ENCODE results near the gene CRACR2A. TPM values are rescaled to one million over a fixed set of nuclear protein-coding genes. Genes with fewer than 3 reads are reported as not detected.

Gene CRACR2A
- total and polyA plus RNA-seq, 2 of the 4 experiments (the other 2 are of a cell fraction) = 0.54 to 0.60 TPM

- ATAC-seq (ENCODE audit: low read depth) = no peak
Observed at GRCh38 chr12:3679831-3680230, 73.1 kb downstream of the CRACR2A start.

More at GRCh38 chr12:3679831-3680230, 73.1 kb downstream of the CRACR2A start:
- no peaks in the 10 kb centered on the region for H3K4me1 ChIP-seq (ENCODE audit: control insufficient read depth, insufficient read depth, low read length)
- H4K8ac ChIP-seq (ENCODE audit: low read depth in 2 of 2, low read length in 2 of 2) = no peak overlapping the region
- no TSS peak for BruUV-seq (replicated peaks)
- no peak for TF ChIP-seq RAD21 (IDR thresholded peaks at IDR 0.05; ENCODE audit: low read length)
- no peak for TF ChIP-seq ELK1 (IDR thresholded peaks at IDR 0.05; ENCODE audit: borderline replicate concordance, low read depth, low read length)
- TF ChIP-seq BHLHE40 (IDR thresholded peaks at IDR 0.05; ENCODE audit: low read depth, low read length) = no peak
- no peak for TF ChIP-seq CEBPB (IDR thresholded peaks at IDR 0.05; ENCODE audit: low read depth, low read length)
- no peak for TF ChIP-seq NFE2L2 (IDR thresholded peaks at IDR 0.05; ENCODE audit: low read depth, low read length)
- no peak for TF ChIP-seq FOS (IDR thresholded peaks at IDR 0.05; ENCODE audit: low read depth, low read length)
- TF ChIP-seq SMC3 (IDR thresholded peaks at IDR 0.05; ENCODE audit: low read depth, low read length) = no peak
- no peak for TF ChIP-seq MAFK (IDR thresholded peaks at IDR 0.05; ENCODE audit: low read depth, low read length)
- no peak for TF ChIP-seq CHD1 (IDR thresholded peaks at IDR 0.05; ENCODE audit: low read depth, low read length)
- TF ChIP-seq MXI1 (IDR thresholded peaks at IDR 0.05; ENCODE audit: borderline replicate concordance, low read depth, low read length) = no peak
- TF ChIP-seq CTCF (conservative IDR thresholded peaks at IDR 0.05; ENCODE audit: low read depth, low read length) = no peak
- no peak for TF ChIP-seq USF2 (IDR thresholded peaks at IDR 0.05; ENCODE audit: low read depth, low read length)
- TF ChIP-seq MAZ (IDR thresholded peaks at IDR 0.05; ENCODE audit: borderline replicate concordance, low read depth, low read length) = no peak
- no peak overlapping the region for H2AFZ ChIP-seq (replicated peaks; ENCODE audit: low read length, poor library complexity)
- WGBS, 2 experiments (ENCODE audit: extremely low coverage in 2 of 2, insufficient read length in 1 of 2) = no CpG with 5 or more reads among the region's 3 CpGs
- H3K27me3 ChIP-seq (ENCODE audit: control insufficient read depth, insufficient read depth, low read length) = peaks cover 8% of the 10 kb centered on the region
- no peak overlapping the region for H3K56ac ChIP-seq (ENCODE audit: extremely low read depth, insufficient read depth, low read length)
- no peak overlapping the region for H3K14ac ChIP-seq (replicated peaks; ENCODE audit: low read depth, low read length)
- H2AK9ac ChIP-seq (replicated peaks; ENCODE audit: low read depth, low read length, poor library complexity) = no peak overlapping the region
- ChIA-PET CTCF (no interaction called here), POLR2A (ENCODE audit: unreplicated experiment) (no interaction called here)
- H3K9ac ChIP-seq (ENCODE audit: low read depth, low read length) = no peak overlapping the region
- dilution Hi-C loops (cut with HindIII; ENCODE audit: low sequenced_read_pairs, unreplicated experiment) = no loop called here
- H3K18ac ChIP-seq (ENCODE audit: low read depth, low read length) = no peak overlapping the region
- H2BK120ac ChIP-seq (ENCODE audit: low read depth, low read length) = no peak overlapping the region
- H3K36me3 ChIP-seq (ENCODE audit: control insufficient read depth, insufficient read depth, low read length) = no peaks in the 10 kb centered on the region
- H3K4me2 ChIP-seq (ENCODE audit: low read depth, low read length) = no peak overlapping the region
- no peaks in the 10 kb centered on the region for H3K9me1 ChIP-seq (ENCODE audit: insufficient read depth, low read length)
- no peak overlapping the region for H3K4me3 ChIP-seq (ENCODE audit: insufficient read depth, low read depth, low read length)
- H2BK15ac ChIP-seq (ENCODE audit: low read depth, low read length) = no peak overlapping the region
- DNase-seq = no peak
- no peak overlapping the region for H3K23ac ChIP-seq (ENCODE audit: low read depth, low read length)
- H3K9me3 ChIP-seq (ENCODE audit: control insufficient read depth, insufficient read depth, low read length) = no peaks in the 10 kb centered on the region
- in situ Hi-C loops (cut with MboI; ENCODE audit: low sequenced_read_pairs) = no loop called here
- H3K79me1 ChIP-seq (ENCODE audit: low read depth in 1 of 2, low read length in 2 of 2) = no peaks in the 10 kb centered on the region
- H2BK5ac ChIP-seq (ENCODE audit: low read depth, low read length, poor library complexity, severe bottlenecking) = no peak overlapping the region
- H4K20me1 ChIP-seq (ENCODE audit: insufficient read depth, low read length) = no peaks in the 10 kb centered on the region
- H3K4ac ChIP-seq (ENCODE audit: low read depth, low read length) = no peak overlapping the region
- H2AK5ac ChIP-seq (ENCODE audit: low read depth, low read length) = no peak overlapping the region
- no peak overlapping the region for H4K5ac ChIP-seq (ENCODE audit: low read depth, low read length)
- H2BK20ac ChIP-seq (ENCODE audit: low read depth, low read length) = no peak overlapping the region
- intact Hi-C loops (cut with micrococcal nuclease) = no loop called here
- H4K91ac ChIP-seq (ENCODE audit: insufficient read depth, low read depth, low read length) = no peak overlapping the region
- no peak overlapping the region for H3K27ac ChIP-seq (ENCODE audit: insufficient read depth, low read length)

All from IMR-90 (cell line).